ENCODE results near the gene DLGAP4.

The DLGAP4 gene

DNA sequence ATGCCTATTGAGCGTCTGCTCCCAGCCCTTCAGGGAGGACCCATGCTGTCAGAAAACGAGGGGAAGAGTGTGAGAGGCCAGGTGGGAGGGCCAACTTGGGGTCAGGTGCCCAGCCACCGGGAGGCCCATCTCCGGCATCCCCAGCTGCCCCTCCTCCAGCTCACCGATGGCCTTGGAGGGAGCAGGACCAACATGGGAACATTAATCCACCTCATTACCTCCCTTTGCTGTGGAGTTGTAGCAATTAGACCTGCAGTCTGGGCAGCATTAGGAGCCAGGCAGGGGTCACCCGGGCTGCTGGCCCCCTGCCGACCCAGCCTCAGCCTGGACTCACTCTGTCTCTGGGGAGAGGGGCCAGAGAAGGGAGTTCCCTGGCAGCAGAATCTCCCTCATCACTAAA lies 25.1 kb downstream of the DLGAP4 start:
- no peaks in the 10 kb centered on the region for H3K4me1 ChIP-seq (ENCODE audit: low read length)
- TF ChIP-seq EZH2phosphoT487 (IDR thresholded peaks at IDR 0.05; ENCODE audit: low read length): no peak
- TF ChIP-seq, protein P1, sequence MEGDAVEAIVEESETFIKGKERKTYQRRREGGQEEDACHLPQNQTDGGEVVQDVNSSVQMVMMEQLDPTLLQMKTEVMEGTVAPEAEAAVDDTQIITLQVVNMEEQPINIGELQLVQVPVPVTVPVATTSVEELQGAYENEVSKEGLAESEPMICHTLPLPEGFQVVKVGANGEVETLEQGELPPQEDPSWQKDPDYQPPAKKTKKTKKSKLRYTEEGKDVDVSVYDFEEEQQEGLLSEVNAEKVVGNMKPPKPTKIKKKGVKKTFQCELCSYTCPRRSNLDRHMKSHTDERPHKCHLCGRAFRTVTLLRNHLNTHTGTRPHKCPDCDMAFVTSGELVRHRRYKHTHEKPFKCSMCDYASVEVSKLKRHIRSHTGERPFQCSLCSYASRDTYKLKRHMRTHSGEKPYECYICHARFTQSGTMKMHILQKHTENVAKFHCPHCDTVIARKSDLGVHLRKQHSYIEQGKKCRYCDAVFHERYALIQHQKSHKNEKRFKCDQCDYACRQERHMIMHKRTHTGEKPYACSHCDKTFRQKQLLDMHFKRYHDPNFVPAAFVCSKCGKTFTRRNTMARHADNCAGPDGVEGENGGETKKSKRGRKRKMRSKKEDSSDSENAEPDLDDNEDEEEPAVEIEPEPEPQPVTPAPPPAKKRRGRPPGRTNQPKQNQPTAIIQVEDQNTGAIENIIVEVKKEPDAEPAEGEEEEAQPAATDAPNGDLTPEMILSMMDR (IDR thresholded peaks at IDR 0.05; ENCODE audit: low read length): no peak
- no peak for TF ChIP-seq EZH2 (optimal IDR thresholded peaks at IDR 0.05; ENCODE audit: low read depth, low read length)

DNA sequence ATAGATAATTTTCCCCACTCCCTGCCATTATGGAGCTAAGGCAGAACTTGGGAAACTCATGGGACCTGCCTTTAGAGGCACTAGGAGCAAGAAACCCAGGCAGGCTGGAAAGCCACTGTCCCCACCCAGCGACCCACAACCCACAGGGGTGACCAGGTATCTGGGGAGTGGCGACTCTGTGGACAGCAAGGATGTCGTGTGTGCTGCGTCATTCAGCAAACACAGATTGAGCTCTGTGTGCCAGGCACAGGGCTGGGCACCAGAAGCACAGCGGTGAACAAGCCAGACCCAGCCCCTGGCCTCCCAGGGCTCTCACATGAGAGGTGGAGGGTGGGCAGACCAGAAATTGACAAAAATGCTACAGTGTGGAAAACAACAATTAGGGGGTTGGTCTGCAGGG lies 27.7 kb downstream of the DLGAP4 start:
- Histone ChIP-seq H3F3A (ENCODE audit: insufficient read depth, low read length) (no peaks in the 10 kb centered on the region), H3K9ac (ENCODE audit: low read length) (no peak overlapping the region), H4K20me1 (ENCODE audit: insufficient read depth, low read length) (no peaks in the 10 kb centered on the region), H3K9me3 (replicated peaks; ENCODE audit: insufficient read depth, low read length) (no peaks in the 10 kb centered on the region), H3K9me2 (replicated peaks; ENCODE audit: insufficient read depth, low read length) (no peaks in the 10 kb centered on the region), H3K4me3 (ENCODE audit: low read length) (no peak overlapping the region), H3K36me3 (replicated peaks; ENCODE audit: insufficient read depth, low read length) (no peaks in the 10 kb centered on the region), H3K79me2 (ENCODE audit: low read length) (no peaks in the 10 kb centered on the region), H3K4me2 (ENCODE audit: low read depth, low read length) (no peak overlapping the region), H3K4me1 (ENCODE audit: low read length) (no peaks in the 10 kb centered on the region), H2AFZ (ENCODE audit: low read length) (no peak overlapping the region), H3K27me3 (replicated peaks; ENCODE audit: insufficient read depth, low read length) (peaks cover 91% of the 10 kb centered on the region), H3K27ac (ENCODE audit: low read length) (no peak overlapping the region)
- TF ChIP-seq, protein P1 (IDR thresholded peaks at IDR 0.05; ENCODE audit: low read length): no peak
- no peak for TF ChIP-seq EZH2phosphoT487 (IDR thresholded peaks at IDR 0.05; ENCODE audit: low read length)
- no peak for TF ChIP-seq EZH2 (optimal IDR thresholded peaks at IDR 0.05; ENCODE audit: low read depth, low read length)
- DNase-seq: no peak

More for the DNA sequence above, 25.1 kb downstream of the DLGAP4 start:
- Histone ChIP-seq H3K27me3 (replicated peaks; ENCODE audit: insufficient read depth, low read length) (peaks cover 77% of the 10 kb centered on the region), H3K4me2 (ENCODE audit: low read depth, low read length) (no peak overlapping the region), H3K4me3 (ENCODE audit: low read length) (no peak overlapping the region), H3K9me3 (replicated peaks; ENCODE audit: insufficient read depth, low read length) (no peaks in the 10 kb centered on the region), H4K20me1 (ENCODE audit: insufficient read depth, low read length) (no peaks in the 10 kb centered on the region), H3K27ac (ENCODE audit: low read length) (no peak overlapping the region), H3F3A (ENCODE audit: insufficient read depth, low read length) (no peaks in the 10 kb centered on the region), H3K36me3 (replicated peaks; ENCODE audit: insufficient read depth, low read length) (no peaks in the 10 kb centered on the region), H3K9me2 (replicated peaks; ENCODE audit: insufficient read depth, low read length) (no peaks in the 10 kb centered on the region), H3K79me2 (ENCODE audit: low read length) (no peaks in the 10 kb centered on the region), H3K9ac (ENCODE audit: low read length) (no peak overlapping the region), H2AFZ (ENCODE audit: low read length) (no peak overlapping the region)
- DNase-seq: no peak

DNA sequence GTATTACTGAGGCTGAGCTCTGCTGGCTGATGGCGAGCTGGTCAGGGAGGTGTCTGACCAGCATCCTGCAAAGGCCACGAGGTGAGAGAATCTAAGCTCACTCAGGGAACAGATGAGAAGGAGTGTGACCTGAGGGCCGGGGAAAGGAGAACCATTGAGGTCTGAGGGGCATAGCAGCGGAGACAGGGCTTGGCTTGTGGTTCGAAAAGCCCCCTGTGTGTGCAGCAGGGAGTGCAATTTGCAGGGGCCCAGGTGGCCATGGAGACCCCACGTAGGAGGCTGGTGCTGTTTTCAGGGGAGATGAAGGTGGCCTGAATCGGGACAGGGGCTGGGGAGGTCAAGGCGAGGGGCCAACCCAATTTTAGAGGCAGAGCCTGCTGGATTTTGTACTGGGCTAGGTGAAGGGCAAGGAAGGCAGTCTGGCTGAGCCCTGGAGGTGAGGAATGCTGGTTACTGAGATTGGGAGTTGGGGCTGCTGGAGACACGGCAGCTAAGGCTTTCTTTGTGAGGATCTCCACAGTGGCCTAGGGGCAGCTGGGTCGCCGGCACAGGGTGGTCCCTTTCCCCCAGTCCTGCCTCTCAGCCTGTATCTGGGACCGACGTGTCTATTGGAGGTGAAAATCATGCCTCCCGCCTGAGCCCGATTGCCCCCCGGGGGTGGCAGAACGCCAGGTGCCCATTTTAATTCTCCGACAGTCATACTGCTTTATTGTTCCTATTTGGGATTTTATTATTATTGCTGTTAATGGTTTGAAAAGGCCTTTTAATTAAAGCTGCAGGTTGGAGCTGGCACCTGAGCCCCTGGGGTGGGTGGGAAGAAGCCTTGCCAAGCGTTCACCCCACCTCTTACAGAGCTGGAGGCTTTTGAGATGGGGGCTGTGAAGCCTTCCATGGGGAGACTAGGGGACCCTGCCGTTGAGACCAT lies 28.4 kb downstream of the DLGAP4 start:
- TF ChIP-seq EZH2phosphoT487 (IDR thresholded peaks at IDR 0.05; ENCODE audit: low read length) (no peak), EZH2 (optimal IDR thresholded peaks at IDR 0.05; ENCODE audit: low read depth, low read length) (no peak)
- TF ChIP-seq, protein P1 (IDR thresholded peaks at IDR 0.05; ENCODE audit: low read length): no peak
- no peaks in the 10 kb centered on the region for H3K9me2 ChIP-seq (replicated peaks; ENCODE audit: insufficient read depth, low read length)
- H2AFZ ChIP-seq (ENCODE audit: low read length): no peak overlapping the region
- no peak overlapping the region for H3K4me2 ChIP-seq (ENCODE audit: low read depth, low read length)
- no peak for DNase-seq
- H3K4me3 ChIP-seq (ENCODE audit: low read length): no peak overlapping the region
- no peaks in the 10 kb centered on the region for H3K4me1 ChIP-seq (ENCODE audit: low read length)
- H3K9ac ChIP-seq (ENCODE audit: low read length): no peak overlapping the region
- H4K20me1 ChIP-seq (ENCODE audit: insufficient read depth, low read length): no peaks in the 10 kb centered on the region
- peaks cover 91% of the 10 kb centered on the region for H3K27me3 ChIP-seq (replicated peaks; ENCODE audit: insufficient read depth, low read length)
- H3K36me3 ChIP-seq (replicated peaks; ENCODE audit: insufficient read depth, low read length): no peaks in the 10 kb centered on the region
- no peaks in the 10 kb centered on the region for H3K79me2 ChIP-seq (ENCODE audit: low read length)
- H3K27ac ChIP-seq (ENCODE audit: low read length): no peak overlapping the region
- no peaks in the 10 kb centered on the region for H3K9me3 ChIP-seq (replicated peaks; ENCODE audit: insufficient read depth, low read length)
- no peaks in the 10 kb centered on the region for H3F3A ChIP-seq (ENCODE audit: insufficient read depth, low read length)
